Posterior vena cava (tissue), 2 donors: ENCODE measurements around the gene FBN1. TPM values are rescaled to one million over a fixed set of nuclear protein-coding genes. Genes with fewer than 3 reads are reported as not detected.

ENCODE experiments used
- DNase-seq: peaks from one replicate; pipeline ENCODE4 v3.0.0-alpha.2; 2020; ENCODE audit warnings: low spot score
- intact Hi-C, 2 donors: fragments of 100-400 bp; cut with DNase I; formaldehyde crosslinking; loops; one replicate each; pipeline versions ENCODE4 v1.14.1 to v1.14.2; 2022 to 2023
- total RNA-seq, 2 donors: library from RNA; stranded (reverse); fragmentation: NEBNext Ultra II Directional; extraction: Animal tissue kit (Norgen Biotek cat#: 25700); gene quantifications; one replicate each; pipeline ENCODE4 v1.2.1, GENCODE V29; 2021
- donor health status: DM: yes; HTN: yes; CAD: no.
- donor health status: DM: yes; HTN: yes; CAD: no.

Gene FBN1
- total RNA-seq, 2 donors from 2014 or later: 194 to 541 TPM

GRCh38 chr15:48499978-48500377 lies 145.5 kb downstream of the FBN1 start:
- intact Hi-C loops: no loop called here
- DNase-seq: no peak

- intact Hi-C loops: no loop called here
- no peak for DNase-seq
Observed at GRCh38 chr15:48498828-48499227, 146.7 kb downstream of the FBN1 start.

- DNase-seq: no peak
- intact Hi-C loops: no loop called here
Observed at GRCh38 chr15:48494631-48495030, 150.9 kb downstream of the FBN1 start.

- DNase-seq: no peak
- intact Hi-C loops: no loop called here
Observed at GRCh38 chr15:48493763-48494225, 151.7 kb downstream of the FBN1 start.

GRCh38 chr15:48493084-48493762 lies 152.3 kb downstream of the FBN1 start:
- intact Hi-C loops: no loop called here
- no peak for DNase-seq

GRCh38 chr15:48486228-48486627 lies 159.3 kb downstream of the FBN1 start:
- no peak for DNase-seq
- intact Hi-C loops: no loop called here

- intact Hi-C loops: no loop called here
- DNase-seq: no peak
Observed at GRCh38 chr15:48481802-48482201, 163.7 kb downstream of the FBN1 start.

- no peak for DNase-seq
- intact Hi-C loops: no loop called here
Observed at GRCh38 chr15:48479751-48480150, 165.8 kb downstream of the FBN1 start.

GRCh38 chr15:48478581-48478980 lies 166.9 kb downstream of the FBN1 start:
- DNase-seq: no peak
- intact Hi-C loops: no loop called here

GRCh38 chr15:48477795-48478360 lies 167.6 kb downstream of the FBN1 start:
- intact Hi-C loops: no loop called here
- no peak for DNase-seq

- intact Hi-C loops: no loop called here
- no peak for DNase-seq
Observed at GRCh38 chr15:48475600-48476395, 169.7 kb downstream of the FBN1 start.

GRCh38 chr15:48473667-48474066 lies 171.8 kb downstream of the FBN1 start:
- intact Hi-C loops: no loop called here
- DNase-seq: no peak

GRCh38 chr15:48472756-48473155 lies 172.8 kb downstream of the FBN1 start:
- no peak for DNase-seq
- intact Hi-C loops: no loop called here

- intact Hi-C loops: no loop called here
- DNase-seq: no peak
Observed at GRCh38 chr15:48471073-48471472, 174.4 kb downstream of the FBN1 start.

GRCh38 chr15:48470096-48470495 lies 175.4 kb downstream of the FBN1 start:
- intact Hi-C loops: no loop called here
- DNase-seq: no peak

- intact Hi-C loops: no loop called here
Observed at GRCh38 chr15:48469681-48470080, 175.8 kb downstream of the FBN1 start.

GRCh38 chr15:48469271-48469670 lies 176.2 kb downstream of the FBN1 start:
- no peak for DNase-seq
- intact Hi-C loops: no loop called here

More at GRCh38 chr15:48469681-48470080, 175.8 kb downstream of the FBN1 start:
- no peak for DNase-seq

- intact Hi-C loops: no loop called here
- no peak for DNase-seq
Observed at GRCh38 chr15:48467801-48468200, 177.7 kb downstream of the FBN1 start.

GRCh38 chr15:48466820-48467219 lies 178.7 kb downstream of the FBN1 start:
- intact Hi-C loops: no loop called here
- no peak for DNase-seq

GRCh38 chr15:48466079-48466478 lies 179.4 kb downstream of the FBN1 start:
- no peak for DNase-seq
- intact Hi-C loops: no loop called here
